Uterus (tissue), 4 donors: ENCODE results near the gene HPSE2. TPM values are rescaled to one million over a fixed set of nuclear protein-coding genes. Genes with fewer than 3 reads are reported as not detected.
"Not testable (repeated sequence)": the region's sequence is repeated elsewhere in the genome, so short reads cannot be mapped to it uniquely, and the experiment has no call there.

Experiments
- DNase-seq, 2 donors: peaks; one replicate each; pipeline ENCODE4 v3.0.0-alpha.2; 2019 to 2020
- H3K27ac ChIP-seq, 2 donors: fragments of 200-600 bp; sonication (generic); 1 replicate in 1 of 2; 2 replicates in 1 of 2; pipeline ENCODE4 v1.5.1; 2016 to 2018
- H3K27me3 ChIP-seq, 2 donors: fragments of 200-600 bp; sonication (generic); one replicate each; pipeline ENCODE4 v1.5.1; 2018 to 2019; ENCODE audit warnings: control low read depth in 1 of 2
- H3K36me3 ChIP-seq, 2 donors: fragments of 200-600 bp; sonication (generic); one replicate each; pipeline ENCODE4 v1.5.1; 2019; ENCODE audit warnings: control low read depth in 1 of 2
- H3K4me1 ChIP-seq, 2 donors: fragments of 200-600 bp; sonication (generic); one replicate each; pipeline ENCODE4 v1.5.1; 2018 to 2019; ENCODE audit warnings: control low read depth in 1 of 2
- H3K4me3 ChIP-seq, 2 donors: fragments of 200-600 bp; sonication (generic); 1 replicate in 1 of 2; 2 replicates in 1 of 2; pipeline ENCODE4 v1.5.1; 2018 to 2019; ENCODE audit warnings: mild to moderate bottlenecking in 1 of 2
- H3K9me3 ChIP-seq, 2 donors: fragments of 200-600 bp; sonication (generic); one replicate each; pipeline ENCODE4 v1.5.1; 2019; ENCODE audit warnings: control low read depth in 1 of 2
- CTCF ChIP-seq, 4 experiments: fragments of 200-600 bp in 2 of 4; fragments of 450-650 bp in 2 of 4; sonication (generic) in 2 of 4; IDR thresholded peaks; one replicate each; pipeline ENCODE4 v1.5.1; 2016 to 2019; ENCODE audit warnings: antibody characterized with exemption in 4 of 4, mild to moderate bottlenecking in 2 of 4, moderate library complexity in 1 of 4
- POLR2A ChIP-seq, 2 donors: fragments of 450-650 bp; IDR thresholded peaks; one replicate each; pipeline ENCODE4 v1.6.1; 2016; ENCODE audit warnings: antibody characterized with exemption in 2 of 2, mild to moderate bottlenecking in 1 of 2, moderate library complexity in 1 of 2
- intact Hi-C: fragments of 100-400 bp; cut with DNase I; formaldehyde crosslinking; loops from one replicate; pipeline ENCODE4 v1.15.1; 2023; ENCODE audit warnings: low total_unique reads
- total RNA-seq, 4 donors: library from RNA; depleted of rRNA in 3 of 4; stranded (reverse); fragments of >200 nt in 3 of 4; gene quantifications; one replicate each; pipeline versions ENCODE4 v1.1.0 to v1.2.4, GENCODE V29; 2014 to 2023
- donor health status: DM: yes; HTN: yes; CAD: no.

HPSE2 gene
- total RNA-seq, 4 donors from 2014 or later = 7.0 to 13.6 (median 7.7) TPM; not detected in 1

GRCh38 chr10:98916526-98917125 lies 319.0 kb downstream of the HPSE2 start:
- H3K4me1 ChIP-seq = no peaks in the 10 kb centered on the region
- H3K27ac ChIP-seq = no peak overlapping the region
- intact Hi-C loops = no loop called here
- DNase-seq = no peak
- H3K36me3 ChIP-seq = no peaks in the 10 kb centered on the region
- TF ChIP-seq POLR2A (IDR thresholded peaks at IDR 0.05) (no peak), CTCF (IDR thresholded peaks at IDR 0.05) (no peak)
- no peaks in the 10 kb centered on the region for H3K27me3 ChIP-seq
- H3K9me3 ChIP-seq = no peaks in the 10 kb centered on the region
- no peak overlapping the region for H3K4me3 ChIP-seq

GRCh38 chr10:98915911-98916310 lies 319.7 kb downstream of the HPSE2 start:
- Histone ChIP-seq H3K27ac (no peak overlapping the region), H3K36me3 (no peaks in the 10 kb centered on the region), H3K4me3 (no peak overlapping the region), H3K27me3 (no peaks in the 10 kb centered on the region), H3K9me3 (no peaks in the 10 kb centered on the region), H3K4me1 (no peaks in the 10 kb centered on the region)
- no peak for DNase-seq
- intact Hi-C loops = no loop called here
- TF ChIP-seq CTCF (IDR thresholded peaks at IDR 0.05) (no peak), POLR2A (IDR thresholded peaks at IDR 0.05) (no peak)

- Histone ChIP-seq H3K4me1 (no peaks in the 10 kb centered on the region), H3K27me3 (no peaks in the 10 kb centered on the region), H3K27ac (no peak overlapping the region), H3K4me3 (no peak overlapping the region), H3K9me3 (no peaks in the 10 kb centered on the region), H3K36me3 (no peaks in the 10 kb centered on the region)
- DNase-seq = no peak
- intact Hi-C loops = no loop called here
- TF ChIP-seq POLR2A (IDR thresholded peaks at IDR 0.05) = no peak
Observed at GRCh38 chr10:98910546-98910945, 325.1 kb downstream of the HPSE2 start.

GRCh38 chr10:98910048-98910447 lies 325.6 kb downstream of the HPSE2 start:
- Histone ChIP-seq H3K4me3 (no peak overlapping the region), H3K27me3 (no peaks in the 10 kb centered on the region), H3K36me3 (no peaks in the 10 kb centered on the region), H3K9me3 (no peaks in the 10 kb centered on the region), H3K4me1 (no peaks in the 10 kb centered on the region), H3K27ac (no peak overlapping the region)
- TF ChIP-seq POLR2A (IDR thresholded peaks at IDR 0.05) (no peak), CTCF (IDR thresholded peaks at IDR 0.05) (no peak)
- no peak for DNase-seq
- intact Hi-C loops = no loop called here

- Histone ChIP-seq H3K27ac (no peak overlapping the region), H3K36me3 (no peaks in the 10 kb centered on the region), H3K4me1 (no peaks in the 10 kb centered on the region), H3K9me3 (no peaks in the 10 kb centered on the region), H3K4me3 (no peak overlapping the region), H3K27me3 (no peaks in the 10 kb centered on the region)
- intact Hi-C loops = no loop called here
- no peak for TF ChIP-seq POLR2A (IDR thresholded peaks at IDR 0.05)
- no peak for TF ChIP-seq CTCF (IDR thresholded peaks at IDR 0.05)
- DNase-seq = no peak
Observed at GRCh38 chr10:98908868-98909267, 326.8 kb downstream of the HPSE2 start.

- H3K4me1 ChIP-seq, H3K27ac ChIP-seq, H3K9me3 ChIP-seq, H3K4me3 ChIP-seq, intact Hi-C loops, DNase-seq, H3K27me3 ChIP-seq, H3K36me3 ChIP-seq: not testable (repeated sequence)
Observed at GRCh38 chr10:98908247-98908646, 327.4 kb downstream of the HPSE2 start.
